LNCAP (cell line): ENCODE results near the gene OR2C1.

ENCODE experiments used
- TF ChIP-seq, protein P1 (sequence below): fragments of 450-650 bp; IDR thresholded peaks from 2 replicates; pipeline ENCODE4 v1.5.1; 2017; ENCODE audit warnings: mild to moderate bottlenecking

OR2C1 gene

GRCh38 chr16:3400446-3400778 is 44.7 kb downstream of the OR2C1 start:
- TF ChIP-seq, protein P1, sequence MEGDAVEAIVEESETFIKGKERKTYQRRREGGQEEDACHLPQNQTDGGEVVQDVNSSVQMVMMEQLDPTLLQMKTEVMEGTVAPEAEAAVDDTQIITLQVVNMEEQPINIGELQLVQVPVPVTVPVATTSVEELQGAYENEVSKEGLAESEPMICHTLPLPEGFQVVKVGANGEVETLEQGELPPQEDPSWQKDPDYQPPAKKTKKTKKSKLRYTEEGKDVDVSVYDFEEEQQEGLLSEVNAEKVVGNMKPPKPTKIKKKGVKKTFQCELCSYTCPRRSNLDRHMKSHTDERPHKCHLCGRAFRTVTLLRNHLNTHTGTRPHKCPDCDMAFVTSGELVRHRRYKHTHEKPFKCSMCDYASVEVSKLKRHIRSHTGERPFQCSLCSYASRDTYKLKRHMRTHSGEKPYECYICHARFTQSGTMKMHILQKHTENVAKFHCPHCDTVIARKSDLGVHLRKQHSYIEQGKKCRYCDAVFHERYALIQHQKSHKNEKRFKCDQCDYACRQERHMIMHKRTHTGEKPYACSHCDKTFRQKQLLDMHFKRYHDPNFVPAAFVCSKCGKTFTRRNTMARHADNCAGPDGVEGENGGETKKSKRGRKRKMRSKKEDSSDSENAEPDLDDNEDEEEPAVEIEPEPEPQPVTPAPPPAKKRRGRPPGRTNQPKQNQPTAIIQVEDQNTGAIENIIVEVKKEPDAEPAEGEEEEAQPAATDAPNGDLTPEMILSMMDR: no peak

DNA sequence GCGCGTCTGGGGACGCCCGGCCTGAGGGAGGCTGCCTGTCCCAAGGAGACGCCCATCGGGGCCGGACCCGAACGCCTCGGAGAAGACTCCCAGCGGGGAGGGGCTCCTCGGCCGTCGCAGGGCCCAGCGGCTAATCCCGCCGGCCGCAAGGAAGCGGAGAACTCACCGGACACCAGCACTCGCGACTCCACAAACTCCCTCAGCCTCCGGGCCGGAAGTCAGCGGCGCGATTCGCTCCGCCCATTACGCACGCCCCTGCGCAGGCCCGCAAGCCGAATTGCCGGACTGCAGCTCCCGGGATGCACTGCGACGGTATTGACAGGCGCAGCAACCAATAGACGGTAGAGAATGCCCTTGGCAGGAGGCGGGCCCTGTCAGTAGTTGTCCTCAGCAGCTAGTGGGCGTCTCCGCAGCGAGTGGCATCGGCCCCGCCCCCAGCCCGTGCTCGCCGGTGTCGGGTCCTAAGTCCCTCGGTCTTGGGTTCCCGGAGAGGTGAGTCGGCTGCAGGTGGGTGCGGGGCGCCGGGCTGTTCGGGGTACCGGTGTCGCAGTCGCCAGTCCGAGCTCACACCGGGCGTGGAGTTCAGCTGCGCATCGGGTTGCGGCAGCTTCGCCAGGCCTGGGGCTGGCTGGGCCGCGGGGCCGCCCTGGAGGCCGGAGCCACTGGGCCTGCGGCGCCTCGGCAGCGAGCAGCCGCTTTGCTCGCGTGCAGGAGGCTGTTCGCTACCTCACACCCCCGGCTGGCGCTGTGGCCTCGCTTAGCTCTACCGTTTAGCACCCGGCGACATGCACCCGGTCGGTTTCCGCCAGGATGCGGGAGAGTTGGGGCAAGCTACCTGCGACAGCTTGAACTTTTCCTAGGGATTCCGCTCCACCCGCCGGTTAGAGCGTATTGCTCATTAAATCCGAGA is 45.3 kb downstream of the OR2C1 start, which contains the start of the genes ZNF174 and ZSCAN32:
Gene ZNF174 (plus strand): TSS at position 437 of the 910 bp plus-strand sequence. CDS start 790 bp downstream, outside the sequence.
Gene ZSCAN32 (minus strand): TSS at position 226 of the 910 bp plus-strand sequence. CDS start 3,447 bp downstream, outside the sequence.
- TF ChIP-seq, protein P1: no peak

DNA sequence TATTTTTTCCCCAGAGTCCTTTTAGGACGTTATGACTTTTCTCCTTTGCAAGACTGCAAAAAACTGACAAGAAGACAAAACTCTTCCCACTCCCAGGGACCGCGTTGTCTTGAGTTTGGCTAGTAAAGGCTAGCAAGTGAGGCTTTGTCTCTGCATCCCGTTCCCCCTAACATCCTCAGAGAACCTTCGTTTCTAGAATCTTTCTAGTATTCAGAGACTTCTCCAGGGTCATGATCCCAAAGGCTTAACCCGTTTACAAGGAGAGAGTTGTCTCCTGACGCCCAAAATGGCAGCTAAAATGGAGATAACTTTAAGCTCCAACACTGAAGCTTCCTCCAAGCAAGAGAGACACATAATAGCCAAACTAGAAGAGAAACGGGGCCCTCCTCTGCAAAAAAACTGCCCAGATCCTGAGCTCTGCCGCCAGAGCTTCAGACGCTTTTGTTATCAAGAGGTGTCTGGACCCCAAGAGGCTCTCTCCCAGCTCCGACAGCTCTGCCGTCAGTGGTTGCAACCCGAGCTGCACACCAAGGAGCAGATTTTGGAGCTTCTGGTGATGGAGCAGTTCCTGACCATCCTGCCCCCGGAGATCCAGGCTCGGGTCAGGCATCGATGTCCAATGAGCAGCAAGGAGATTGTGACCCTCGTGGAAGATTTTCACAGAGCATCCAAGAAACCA is 46.2 kb downstream of the OR2C1 start:
- TF ChIP-seq, protein P1: no peak
